Measurements from ENCODE around the gene LRRC14B. TPM values are rescaled to one million over a fixed set of nuclear protein-coding genes. Genes with fewer than 3 reads are reported as not detected.
"Not testable (repeated sequence)": the region's sequence is repeated elsewhere in the genome, so short reads cannot be mapped to it uniquely, and the experiment has no call there.

Gene LRRC14B
- total RNA-seq, 2 donors from 2014 or later, result not detected

- peak; percentile 99 for DNase-seq
- not testable (repeated sequence) for H3K36me3 ChIP-seq (ENCODE audit: control insufficient read depth, insufficient read depth, low read length); H3K9me3 Mint-ChIP-seq; H3K4me1 ChIP-seq (ENCODE audit: control insufficient read depth, insufficient read depth, low read length); H3K27me3 ChIP-seq (ENCODE audit: control insufficient read depth, insufficient read depth, low read length, poor library complexity, severe bottlenecking); H3K9me3 ChIP-seq (ENCODE audit: control insufficient read depth, low read length); H3K27ac ChIP-seq (ENCODE audit: low read depth, low read length); H3K27me3 Mint-ChIP-seq (ENCODE audit: insufficient read depth)
- Mint-ChIP-seq H3K36me3 (ENCODE audit: low read depth) (peaks cover 19% of the 10 kb centered on the region), H3K4me1 (peaks cover 24% of the 10 kb centered on the region), H3K27ac (peak within 1 kb of the TSS; percentile 90), H3K4me3 (peak within 1 kb of the TSS; percentile 81)
- H3K4me3 ChIP-seq (ENCODE audit: low read length), result peak within 1 kb of the TSS; percentile 87
- peak within 1 kb of the TSS; percentile 79 for H3K9ac ChIP-seq (ENCODE audit: extremely low read depth, low read length, poor library complexity, severe bottlenecking)
- 0 to 3% methylated on average over 19 to 73 of the region's 75 CpGs for WGBS, 2 experiments (ENCODE audit: insufficient coverage in 1 of 2, insufficient read length in 1 of 2)
- peak; percentile 65 for TF ChIP-seq CTCF (conservative IDR thresholded peaks at IDR 0.05)
Observed at GRCh38 chr5:217494-218456, 26.5 kb downstream of the LRRC14B start, which contains the start of the genes CCDC127 and SDHA. Gene CCDC127 (minus strand): TSS chr5:218153. CDS start chr5:216849, 1,304 bp downstream. Gene SDHA (plus strand): TSS chr5:218320. CDS start chr5:218356, 36 bp downstream.

GRCh38 chr5:218457-219291 lies 27.4 kb downstream of the LRRC14B start:
- H3K9me3 ChIP-seq (ENCODE audit: control insufficient read depth, low read length), result no peaks in the 10 kb centered on the region
- peak overlapping the region; percentile 81 for H3K4me3 Mint-ChIP-seq
- peak overlapping the region; percentile 74 for H3K9ac ChIP-seq (ENCODE audit: extremely low read depth, low read length, poor library complexity, severe bottlenecking)
- peak; percentile 20 for TF ChIP-seq CTCF (conservative IDR thresholded peaks at IDR 0.05)
- H3K9me3 Mint-ChIP-seq, result no peaks in the 10 kb centered on the region
- H3K27me3 Mint-ChIP-seq (ENCODE audit: insufficient read depth), result no peaks in the 10 kb centered on the region
- H3K27ac Mint-ChIP-seq, result peak overlapping the region; percentile 90
- peaks cover 24% of the 10 kb centered on the region for H3K4me1 Mint-ChIP-seq
- H3K36me3 Mint-ChIP-seq (ENCODE audit: low read depth), result peaks cover 18% of the 10 kb centered on the region
- 0 to 1% methylated on average over 30 to 73 of the region's 73 CpGs for WGBS, 2 experiments (ENCODE audit: insufficient coverage in 1 of 2, insufficient read length in 1 of 2)
- no peaks in the 10 kb centered on the region for H3K27me3 ChIP-seq (ENCODE audit: control insufficient read depth, insufficient read depth, low read length, poor library complexity, severe bottlenecking)
- peaks cover 5% of the 10 kb centered on the region for H3K36me3 ChIP-seq (ENCODE audit: control insufficient read depth, insufficient read depth, low read length)
- H3K4me3 ChIP-seq (ENCODE audit: low read length), result peak overlapping the region; percentile 87
- H3K27ac ChIP-seq (ENCODE audit: low read depth, low read length), result no peak overlapping the region
- peak; percentile 81 for DNase-seq
- H3K4me1 ChIP-seq (ENCODE audit: control insufficient read depth, insufficient read depth, low read length), result no peaks in the 10 kb centered on the region

GRCh38 chr5:219460-219863 lies 28.2 kb downstream of the LRRC14B start:
- H3K27me3 ChIP-seq (ENCODE audit: control insufficient read depth, insufficient read depth, low read length, poor library complexity, severe bottlenecking), result no peaks in the 10 kb centered on the region
- Mint-ChIP-seq H3K4me3 (peak overlapping the region; percentile 81), H3K27me3 (ENCODE audit: insufficient read depth) (no peaks in the 10 kb centered on the region), H3K27ac (no peak overlapping the region), H3K4me1 (peaks cover 24% of the 10 kb centered on the region), H3K36me3 (ENCODE audit: low read depth) (peaks cover 10% of the 10 kb centered on the region), H3K9me3 (no peaks in the 10 kb centered on the region)
- peak; percentile 58 for DNase-seq
- no peaks in the 10 kb centered on the region for H3K9me3 ChIP-seq (ENCODE audit: control insufficient read depth, low read length)
- H3K9ac ChIP-seq (ENCODE audit: extremely low read depth, low read length, poor library complexity, severe bottlenecking), result peak overlapping the region; percentile 74
- no peak for TF ChIP-seq CTCF (conservative IDR thresholded peaks at IDR 0.05)
- H3K4me1 ChIP-seq (ENCODE audit: control insufficient read depth, insufficient read depth, low read length), result no peaks in the 10 kb centered on the region
- 33 to 39% methylated on average over 8 to 9 of the region's 9 CpGs for WGBS, 2 experiments (ENCODE audit: insufficient coverage in 1 of 2, insufficient read length in 1 of 2)
- peaks cover under 1% of the 10 kb centered on the region for H3K36me3 ChIP-seq (ENCODE audit: control insufficient read depth, insufficient read depth, low read length)
- peak overlapping the region; percentile 87 for H3K4me3 ChIP-seq (ENCODE audit: low read length)
- no peak overlapping the region for H3K27ac ChIP-seq (ENCODE audit: low read depth, low read length)
